KOPT-K1 (cell line): ENCODE measurements around the gene KIAA1191.

Experiments used
- H3K27ac ChIP-seq: fragments of 200-600 bp; sonication (generic); 2 replicates; pipeline ENCODE4 v1.5.1; 2016; ENCODE audit warnings: antibody characterized with exemption, mild to moderate bottlenecking, low read depth, low read length; ENCODE audit not compliant: poor library complexity, severe bottlenecking
- H3K36me3 ChIP-seq: fragments of 200-600 bp; sonication (generic); 2 replicates; pipeline ENCODE4 v1.5.1; 2017; ENCODE audit warnings: antibody characterized with exemption, mild to moderate bottlenecking, low read length, moderate library complexity; ENCODE audit not compliant: insufficient read depth
- H3K9me3 ChIP-seq: fragments of 200-600 bp; sonication (generic); 2 replicates; pipeline ENCODE4 v1.5.1; 2017; ENCODE audit warnings: antibody characterized with exemption, low read length, mild to moderate bottlenecking; ENCODE audit not compliant: insufficient read depth, poor library complexity, severe bottlenecking

The KIAA1191 gene

GRCh38 chr5:176383248-176383905 is 21.8 kb upstream of the KIAA1191 start:
- Histone ChIP-seq H3K36me3 (peaks cover 75% of the 10 kb centered on the region), H3K27ac (no peak overlapping the region)

GRCh38 chr5:176382721-176383120 is 21.2 kb upstream of the KIAA1191 start:
- Histone ChIP-seq H3K36me3 (peaks cover 75% of the 10 kb centered on the region), H3K27ac (no peak overlapping the region), H3K9me3 (no peaks in the 10 kb centered on the region)

More at GRCh38 chr5:176383248-176383905, 21.8 kb upstream of the KIAA1191 start:
- H3K9me3 ChIP-seq = no peaks in the 10 kb centered on the region

- Histone ChIP-seq H3K36me3 (peaks cover 73% of the 10 kb centered on the region), H3K9me3 (no peaks in the 10 kb centered on the region), H3K27ac (no peak overlapping the region)
Measured at GRCh38 chr5:176381979-176382378, 20.4 kb upstream of the KIAA1191 start.

- Histone ChIP-seq H3K36me3 (peaks cover 72% of the 10 kb centered on the region), H3K9me3 (no peaks in the 10 kb centered on the region)
Measured at GRCh38 chr5:176381423-176381822, 19.9 kb upstream of the KIAA1191 start.

GRCh38 chr5:176379881-176380280 is 18.3 kb upstream of the KIAA1191 start:
- Histone ChIP-seq H3K36me3 (peaks cover 57% of the 10 kb centered on the region), H3K27ac (no peak overlapping the region), H3K9me3 (no peaks in the 10 kb centered on the region)

More at GRCh38 chr5:176381423-176381822, 19.9 kb upstream of the KIAA1191 start:
- H3K27ac ChIP-seq = no peak overlapping the region

- Histone ChIP-seq H3K27ac (no peak overlapping the region), H3K36me3 (peaks cover 15% of the 10 kb centered on the region; the same call in 1 of the 2 replicates), H3K9me3 (no peaks in the 10 kb centered on the region)
Measured at GRCh38 chr5:176373100-176373818, 11.7 kb upstream of the KIAA1191 start.

GRCh38 chr5:176371621-176372539 is 10.3 kb upstream of the KIAA1191 start:
- H3K36me3 ChIP-seq = peaks cover 14% of the 10 kb centered on the region; the same call in 1 of the 2 replicates
- H3K9me3 ChIP-seq = no peaks in the 10 kb centered on the region
- H3K27ac ChIP-seq = no peak overlapping the region

- H3K27ac ChIP-seq = no peak overlapping the region
- peaks cover 9% of the 10 kb centered on the region; the same call in 1 of the 2 replicates for H3K36me3 ChIP-seq
- H3K9me3 ChIP-seq = no peaks in the 10 kb centered on the region
Measured at GRCh38 chr5:176369934-176370711, 8.6 kb upstream of the KIAA1191 start.

- no peaks in the 10 kb centered on the region for H3K9me3 ChIP-seq
- no peak overlapping the region for H3K27ac ChIP-seq
- peaks cover 9% of the 10 kb centered on the region; the same call in 1 of the 2 replicates for H3K36me3 ChIP-seq
Measured at GRCh38 chr5:176368726-176369125, 7.2 kb upstream of the KIAA1191 start.

- no peaks in the 10 kb centered on the region for H3K36me3 ChIP-seq
- no peaks in the 10 kb centered on the region for H3K9me3 ChIP-seq
- no peak overlapping the region for H3K27ac ChIP-seq
Measured at GRCh38 chr5:176366232-176366894, 4.8 kb upstream of the KIAA1191 start.

- Histone ChIP-seq H3K27ac (peak within 1 kb of the TSS; percentile 43), H3K9me3 (no peaks in the 10 kb centered on the region), H3K36me3 (no peaks in the 10 kb centered on the region)
Measured at GRCh38 chr5:176365351-176366231, 4.0 kb upstream of the KIAA1191 start, which contains the start of gene ARL10. TSS of gene ARL10 (plus strand) at chr5:176365487. CDS start at chr5:176365564, 77 bp downstream.

- Histone ChIP-seq H3K9me3 (no peaks in the 10 kb centered on the region), H3K27ac (no peak overlapping the region), H3K36me3 (peaks cover under 1% of the 10 kb centered on the region; the same call in 1 of the 2 replicates)
Measured at GRCh38 chr5:176364765-176365350, 3.3 kb upstream of the KIAA1191 start.

- H3K36me3 ChIP-seq = peaks cover 24% of the 10 kb centered on the region
- H3K9me3 ChIP-seq = no peaks in the 10 kb centered on the region
- H3K27ac ChIP-seq = peak overlapping the region; percentile 72
Measured at GRCh38 chr5:176362233-176362490, 598 bp upstream of the KIAA1191 start.
